Measurements from ENCODE around the gene PDE6D.

GRCh38 chr2:231794383-231794782, 13.3 kb upstream of the PDE6D start:
- TF ChIP-seq CTCF (IDR thresholded peaks at IDR 0.05) (no peak), EZH2 (IDR thresholded peaks at IDR 0.05; ENCODE audit: borderline replicate concordance, insufficient read depth, low read depth, low read length, poor library complexity, severe bottlenecking) (no peak)
